Stimulated activated CD8-positive, alpha-beta memory T cell treated with anti-CD3 and anti-CD28 coated beads, Interleukin-15, amount 100 ng/mL, for 1 hour (primary cell): ENCODE results near the gene UNC80.

Experiments used
- DNase-seq: peaks from one replicate; pipeline ENCODE4 v3.0.0-alpha.2; 2020; ENCODE audit warnings: low read depth

The UNC80 gene

DNA sequence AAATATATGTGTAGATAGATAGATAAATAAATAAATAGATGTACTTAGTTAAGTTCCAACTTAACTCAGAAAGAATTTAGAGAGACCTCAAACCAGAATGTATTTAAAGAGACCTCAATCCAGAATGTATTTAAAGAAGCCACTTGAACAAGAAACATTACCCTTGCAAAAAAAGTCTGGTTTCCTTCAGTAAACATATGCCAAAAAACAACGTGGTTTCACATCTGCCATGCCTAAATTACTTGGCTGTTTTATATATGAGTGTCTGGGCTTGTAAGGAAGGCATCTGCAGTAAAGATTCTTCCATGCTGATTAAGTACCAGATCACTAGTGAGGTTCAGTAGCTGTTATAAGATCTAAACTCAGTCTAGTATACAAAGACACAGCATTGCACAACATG is 201.7 kb downstream of the UNC80 start:
- no peak for DNase-seq

DNA sequence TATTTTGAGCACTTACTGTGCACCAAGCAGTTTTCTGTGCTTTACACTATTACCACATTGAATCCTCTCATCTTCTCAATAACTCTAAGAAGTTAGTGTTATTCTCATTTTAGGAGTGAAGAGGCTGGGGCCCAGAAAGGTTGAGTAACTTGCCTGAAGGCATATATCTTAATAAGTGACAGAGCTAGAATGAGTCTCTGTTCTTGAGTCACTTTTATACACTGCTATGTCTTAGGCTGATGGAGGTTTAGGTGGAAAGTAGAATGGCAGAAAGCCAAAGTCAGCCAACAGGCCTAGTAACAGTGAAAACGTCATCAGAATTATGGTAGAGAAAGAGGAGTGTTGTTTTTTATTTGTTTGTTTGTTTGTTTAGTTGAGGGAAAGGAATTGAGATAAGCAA is 202.9 kb downstream of the UNC80 start:
- no peak for DNase-seq

DNA sequence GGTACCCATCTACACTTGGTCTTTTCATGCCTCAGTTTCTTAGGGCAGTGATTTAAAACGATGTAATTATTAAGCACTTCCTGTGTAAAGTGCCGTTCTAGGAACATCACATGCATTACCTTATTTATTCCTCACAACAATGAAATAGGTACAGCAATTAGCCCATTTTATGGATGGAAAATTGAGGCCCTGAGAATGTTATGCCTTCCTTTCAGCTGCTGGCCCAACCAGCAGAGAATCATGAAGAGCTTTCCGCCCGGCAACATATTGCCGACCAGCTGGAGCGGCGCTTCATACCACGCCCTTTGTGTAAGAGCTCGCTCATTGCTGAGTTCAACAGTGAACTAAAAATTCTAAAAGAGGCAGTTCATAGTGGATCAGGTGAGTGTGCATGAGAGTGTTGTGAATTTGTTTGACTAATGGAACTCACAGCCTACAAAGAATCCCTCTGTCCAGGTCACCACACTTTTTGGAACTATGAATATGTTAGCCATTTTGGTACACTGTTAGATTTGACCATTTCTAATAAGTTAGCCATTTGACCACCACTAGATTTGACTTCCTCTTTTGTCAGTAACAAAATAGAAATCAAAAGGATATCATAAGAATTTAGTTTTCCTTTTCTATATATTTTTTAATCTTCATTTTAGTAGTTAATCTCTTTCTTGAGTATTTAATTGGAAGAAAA is 205.2 kb downstream of the UNC80 start:
- no peak for DNase-seq

DNA sequence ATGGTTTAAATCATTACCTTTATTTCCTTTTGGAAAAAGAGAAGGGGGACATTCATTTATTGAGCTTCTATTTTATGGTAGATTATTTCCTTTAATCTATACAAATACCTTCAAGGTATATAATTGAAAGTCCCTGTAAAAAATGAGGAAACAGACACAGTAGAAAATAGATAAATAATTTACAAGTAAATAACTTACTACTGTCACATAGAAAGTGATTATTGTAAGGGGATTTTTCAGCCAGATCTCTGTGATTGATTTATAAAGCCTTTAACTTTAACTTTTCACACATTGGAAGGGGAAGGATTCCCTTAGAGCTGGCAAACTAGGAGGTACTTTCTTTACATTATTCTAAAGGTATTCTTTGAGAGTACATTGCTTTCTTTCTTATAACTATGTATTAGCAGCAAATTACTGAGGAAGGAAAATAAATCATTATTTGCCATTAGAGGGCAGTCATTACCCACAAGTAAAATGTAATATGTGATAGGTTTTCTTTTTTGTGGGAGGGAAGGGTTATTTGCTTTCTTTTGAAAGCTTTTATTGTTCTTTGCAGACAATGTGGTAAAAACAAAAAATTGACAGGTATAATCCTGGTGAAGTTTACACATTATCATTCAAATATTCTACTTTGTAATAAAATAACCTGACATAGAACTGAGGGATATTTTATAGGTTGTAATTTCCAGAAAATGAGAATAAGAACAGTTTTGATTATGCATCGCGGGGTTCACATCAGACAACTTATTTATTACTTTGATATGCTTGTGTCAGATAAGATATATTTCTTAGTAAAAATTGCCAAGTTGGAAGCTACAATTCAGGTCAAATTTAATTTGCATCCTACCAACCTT is 206.0 kb downstream of the UNC80 start:
- DNase-seq: no peak

DNA sequence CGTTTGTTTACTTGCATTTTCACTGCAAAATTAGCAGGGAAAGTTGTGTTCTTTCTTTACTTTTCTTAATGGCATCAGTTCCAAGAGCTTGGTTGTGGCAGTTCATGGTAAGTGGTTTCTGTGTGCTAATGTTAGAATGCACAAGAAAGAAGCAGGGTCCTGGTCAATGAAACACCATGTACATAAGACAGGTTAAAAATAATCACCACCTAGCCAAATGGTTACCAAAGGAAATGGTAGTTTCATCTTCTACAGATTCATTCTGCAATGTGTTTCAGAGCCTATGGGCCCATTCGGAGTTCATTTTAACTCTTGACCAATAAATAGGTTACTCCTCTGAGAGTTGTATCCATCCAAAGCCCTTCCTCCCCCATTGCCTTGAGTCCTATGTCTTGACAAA is 212.7 kb downstream of the UNC80 start:
- no peak for DNase-seq

DNA sequence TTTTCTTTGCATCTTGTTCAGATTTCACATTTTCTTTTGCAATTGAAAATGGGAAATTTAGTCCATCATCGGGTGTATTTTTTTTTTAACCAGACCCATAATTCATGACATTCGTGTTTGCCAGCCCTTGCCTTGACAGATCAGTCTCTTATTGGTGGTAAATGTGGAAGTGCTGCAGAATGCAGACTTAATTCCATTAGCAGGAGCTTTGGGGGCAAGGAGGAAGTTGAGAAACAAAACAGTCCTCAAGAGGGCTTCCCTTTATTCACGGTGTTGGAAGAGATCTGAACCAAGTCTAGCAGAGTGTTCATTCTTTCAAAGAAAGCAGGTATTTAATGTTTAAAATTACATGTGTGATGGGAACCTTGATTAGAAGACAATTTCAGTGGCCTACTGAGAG is 214.2 kb downstream of the UNC80 start:
- no peak for DNase-seq

DNA sequence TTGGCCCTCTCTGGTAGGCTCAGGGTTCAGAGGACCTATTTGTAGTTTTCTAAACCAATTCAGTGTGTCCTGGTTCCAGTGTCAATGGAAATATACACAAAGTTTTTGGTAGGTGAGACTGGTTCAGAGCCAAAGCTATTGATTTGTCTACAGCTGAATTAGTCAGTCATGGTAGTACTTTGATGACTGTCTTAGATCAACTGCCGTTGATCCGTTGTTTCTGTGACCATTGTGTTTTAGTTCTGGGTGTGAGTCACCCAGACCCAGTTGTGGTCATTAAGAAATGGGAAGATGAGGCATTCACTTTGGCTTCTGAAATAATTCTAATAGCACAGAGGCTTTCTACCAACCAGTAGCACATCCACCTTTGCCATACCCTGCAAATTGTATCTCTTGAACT is 214.8 kb downstream of the UNC80 start:
- DNase-seq: no peak

DNA sequence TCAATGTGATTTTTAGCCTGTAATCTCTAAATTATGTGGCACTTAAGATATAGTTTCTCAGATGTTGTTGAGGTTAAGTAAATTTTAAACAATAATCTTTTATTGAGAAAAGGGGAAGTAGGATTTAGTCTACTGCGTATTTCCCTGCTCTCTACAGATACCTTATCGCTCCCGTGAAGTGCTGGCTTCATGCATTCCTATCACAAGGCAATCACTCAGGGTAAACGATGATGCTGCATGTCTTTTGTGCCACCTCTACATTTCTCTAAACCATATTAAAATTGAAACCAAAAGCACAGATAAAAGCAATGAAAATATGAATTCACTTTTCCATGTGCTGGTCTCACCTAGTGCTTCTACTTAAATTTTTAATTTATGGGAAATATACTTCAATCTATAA is 216.4 kb downstream of the UNC80 start:
- no peak for DNase-seq

DNA sequence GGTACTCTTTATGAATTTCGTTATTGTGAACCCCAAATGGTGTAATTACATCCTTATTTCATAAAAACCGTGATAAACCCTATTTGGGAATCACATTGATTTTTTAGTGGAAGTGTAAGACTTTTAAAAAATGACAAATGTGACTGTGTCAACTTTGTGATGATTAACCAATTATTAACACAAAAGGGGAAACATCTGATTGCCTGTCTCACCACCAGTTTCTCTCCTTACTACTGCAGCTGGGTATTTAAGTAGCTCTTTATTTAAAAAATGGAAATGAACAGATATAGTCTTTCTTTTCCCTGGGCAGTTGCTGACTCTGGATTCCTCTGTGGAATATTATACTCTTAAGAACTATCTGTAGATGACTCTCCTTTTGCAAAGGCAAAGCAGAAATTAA is 219.2 kb downstream of the UNC80 start:
- DNase-seq: no peak

DNA sequence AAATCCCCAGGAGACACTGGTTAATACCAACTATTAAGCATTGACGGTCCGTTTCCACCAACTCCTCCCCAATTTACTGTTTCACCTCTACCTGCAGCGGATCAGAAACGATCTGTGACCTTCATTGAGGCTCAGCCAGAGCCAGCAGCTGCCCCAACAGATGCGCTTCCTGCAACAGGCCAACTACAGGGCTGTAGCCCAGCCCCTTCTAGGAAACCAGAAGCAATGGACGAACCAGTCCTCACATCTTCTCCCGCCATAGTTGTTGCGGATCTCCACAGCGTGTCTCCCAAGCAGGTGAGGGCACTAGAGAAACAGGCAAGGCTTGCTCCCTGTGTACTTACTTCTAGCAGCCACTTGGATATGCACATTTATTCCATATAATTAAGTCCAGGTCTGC is 222.3 kb downstream of the UNC80 start:
- DNase-seq: no peak

DNA sequence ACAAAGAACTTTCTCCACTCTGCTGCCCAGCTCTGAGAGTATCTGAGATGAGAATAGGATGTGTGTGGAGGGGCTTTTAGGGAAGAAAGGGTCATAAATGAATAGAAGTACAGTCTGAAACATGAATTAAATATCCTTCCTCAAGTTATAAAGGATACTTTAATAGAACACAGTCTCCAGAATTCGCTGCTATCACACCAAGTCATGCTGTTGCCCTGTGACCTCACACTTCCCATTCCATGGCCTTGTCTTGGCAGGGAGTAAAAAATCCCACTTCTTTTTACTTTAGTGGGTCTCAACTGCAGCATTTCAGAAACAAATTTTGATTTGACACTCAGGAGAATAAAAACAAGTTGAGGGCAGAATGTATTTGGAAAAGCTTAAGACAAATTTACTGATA is 227.0 kb downstream of the UNC80 start:
- DNase-seq: no peak

DNA sequence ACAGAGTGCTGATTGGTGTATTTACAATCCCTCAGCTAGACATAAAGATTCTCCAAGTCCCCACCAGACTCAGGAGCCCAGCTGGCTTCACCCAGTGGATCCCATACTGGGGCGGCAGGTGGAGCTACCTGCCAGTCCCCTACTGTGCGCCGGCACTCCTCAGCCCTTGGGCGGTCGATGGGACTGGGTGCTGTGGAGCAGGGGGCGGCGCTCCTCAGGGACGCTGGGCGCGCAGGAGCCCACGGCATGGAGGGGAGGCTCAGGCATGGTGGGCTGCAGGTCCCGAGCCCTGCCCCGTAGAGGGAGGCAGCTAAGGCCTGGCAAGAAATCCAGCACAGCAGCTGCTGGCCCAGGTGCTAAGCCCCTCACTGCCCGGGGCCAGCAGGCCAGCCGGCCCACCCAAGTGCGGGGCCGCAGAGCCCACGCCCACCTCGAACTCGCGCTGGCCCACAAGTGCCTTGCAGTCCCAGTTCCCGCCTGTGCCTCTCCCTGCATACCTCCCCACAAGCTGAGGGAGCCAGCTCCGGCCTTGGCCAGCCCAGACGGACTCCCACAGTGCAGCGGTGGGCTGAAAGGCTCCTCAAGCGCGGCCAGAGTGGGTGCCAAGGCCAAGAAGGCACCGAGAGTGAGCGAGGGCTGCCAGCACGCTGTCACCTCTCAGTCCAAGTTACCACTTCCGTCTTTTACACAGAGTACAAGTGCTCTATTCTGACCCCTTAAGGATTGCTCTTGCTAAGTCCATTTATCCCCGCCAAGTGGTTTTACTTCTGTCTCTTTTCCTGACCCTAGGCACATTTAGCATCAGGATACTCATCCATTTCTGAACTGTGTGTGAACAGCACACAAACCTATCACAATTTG is 229.1 kb downstream of the UNC80 start:
- DNase-seq: no peak

DNA sequence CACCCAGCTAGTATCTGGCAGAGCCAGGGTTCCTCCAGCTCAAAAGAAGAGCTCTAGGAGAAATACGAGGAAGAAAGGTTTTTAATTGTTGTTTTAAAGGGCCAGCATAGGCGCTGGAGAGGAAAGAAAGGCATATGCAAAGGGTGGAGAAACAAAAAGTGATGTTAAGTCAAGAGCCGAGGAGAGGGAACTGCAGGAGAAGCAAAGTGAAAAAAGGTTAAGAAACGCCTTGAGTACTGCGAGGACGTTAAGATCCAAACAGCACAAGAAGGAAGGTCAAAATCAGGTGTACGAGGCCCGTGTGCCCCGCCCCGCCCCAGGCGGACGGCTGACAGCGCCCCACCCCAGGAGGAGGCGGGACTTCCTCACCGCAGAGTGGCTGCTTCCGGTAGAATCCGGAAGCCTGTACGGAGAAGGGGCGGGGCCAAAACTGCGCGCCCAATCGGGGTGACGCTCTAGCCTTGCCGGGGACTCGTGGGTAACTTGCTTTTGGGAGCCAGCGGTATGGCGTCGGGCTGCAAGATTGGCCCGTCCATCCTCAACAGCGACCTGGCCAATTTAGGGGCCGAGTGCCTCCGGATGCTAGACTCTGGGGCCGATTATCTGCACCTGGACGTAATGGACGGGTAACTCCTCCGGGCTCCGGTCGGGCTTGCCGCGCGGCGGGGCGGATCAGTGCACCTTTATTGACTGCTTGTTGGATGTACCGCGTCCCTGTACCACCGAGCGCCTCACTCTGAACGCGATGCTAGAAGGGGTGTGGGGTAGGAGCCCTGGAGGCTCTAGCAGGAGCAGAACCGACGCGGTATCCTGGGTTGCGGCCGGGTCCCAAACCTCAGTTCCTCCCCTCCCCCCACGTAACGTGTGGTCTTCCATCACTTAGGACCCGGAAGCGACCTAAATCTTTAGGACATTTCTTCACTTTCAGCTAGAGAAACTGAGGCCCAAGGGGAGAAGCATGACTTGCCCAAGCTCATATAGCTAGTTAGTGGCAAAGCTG is 230.8 kb downstream of the UNC80 start, which contains the start of gene RPE:
RPE (plus strand) TSS at position 481 of the 1,000 bp plus-strand sequence; CDS start at position 505, 24 bp downstream.
- peak; percentile 98 for DNase-seq

DNA sequence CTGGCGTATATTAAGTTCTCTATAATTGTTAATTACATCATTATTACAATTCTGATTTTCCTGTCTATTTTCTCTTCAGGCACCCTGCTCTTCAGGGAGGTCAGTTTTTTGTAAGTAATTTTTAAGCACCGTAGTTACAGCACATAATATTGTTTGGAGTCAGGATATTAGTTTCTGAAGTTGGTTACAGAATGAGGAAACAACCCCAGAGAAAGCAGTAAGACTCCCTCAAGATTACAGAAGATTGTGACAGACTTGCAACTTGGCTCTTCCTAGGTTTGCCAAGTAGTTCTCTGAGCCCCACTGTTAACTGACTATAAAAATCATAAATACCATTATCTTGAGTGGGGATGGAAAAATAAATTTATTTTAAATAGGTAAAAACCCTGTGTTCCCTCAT is 231.7 kb downstream of the UNC80 start:
- DNase-seq: no peak

DNA sequence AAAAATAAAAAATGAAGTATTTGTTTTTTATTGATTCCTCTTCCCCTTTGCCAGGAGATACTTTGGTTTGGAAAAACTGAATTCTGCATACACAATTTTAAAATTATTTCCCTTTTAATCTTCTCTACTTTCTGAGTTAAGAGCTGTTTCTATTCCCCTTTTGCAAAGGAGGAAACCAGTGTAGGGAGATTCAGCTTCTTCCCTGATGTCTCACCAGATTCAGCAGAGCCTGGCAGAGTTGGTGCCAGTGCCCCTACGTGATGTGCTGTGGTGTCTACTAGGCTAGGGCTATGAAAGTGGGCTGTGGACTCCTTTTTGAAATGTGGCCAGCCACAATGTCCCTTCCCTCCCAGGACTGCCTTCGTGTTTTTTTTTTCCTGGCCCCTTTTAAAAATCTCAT is 233.2 kb downstream of the UNC80 start:
- no peak for DNase-seq

DNA sequence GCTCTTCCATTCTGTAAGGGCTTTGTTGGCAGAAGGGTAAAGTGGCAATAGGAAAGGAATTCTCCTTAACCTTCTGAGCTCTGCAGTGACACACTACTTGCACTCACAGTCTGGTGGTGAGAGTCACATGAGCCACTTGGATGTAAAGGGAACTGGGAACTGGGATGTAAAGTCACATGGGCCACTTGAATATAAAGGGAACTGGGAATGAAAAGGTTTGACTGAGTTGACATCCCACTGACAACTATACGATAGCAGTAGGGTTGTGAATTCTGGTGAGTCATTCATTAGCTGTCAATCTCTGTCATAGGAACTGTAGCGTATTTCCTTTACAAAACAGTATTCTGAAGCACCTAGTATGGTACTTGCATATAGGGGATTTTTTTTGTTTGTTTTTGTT is 236.3 kb downstream of the UNC80 start:
- DNase-seq: no peak

DNA sequence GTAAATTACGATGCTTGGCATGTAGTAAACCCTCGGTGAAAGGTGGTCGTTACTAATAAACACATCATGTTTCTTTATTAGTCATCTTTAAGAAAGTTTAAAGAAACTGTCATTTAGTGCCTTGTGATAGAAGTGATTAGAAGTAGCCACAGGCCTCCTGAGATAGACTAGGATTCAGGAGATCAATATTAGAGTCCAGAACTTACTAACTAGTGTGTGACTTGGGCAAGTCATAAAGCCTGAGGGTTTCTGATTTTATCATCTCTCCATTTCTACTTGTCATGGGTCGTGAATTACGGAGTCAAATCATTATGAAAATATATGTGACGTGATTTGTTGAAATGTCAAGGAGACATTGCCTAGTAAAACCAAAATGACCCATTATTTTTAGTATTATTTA is 237.5 kb downstream of the UNC80 start:
- no peak for DNase-seq

DNA sequence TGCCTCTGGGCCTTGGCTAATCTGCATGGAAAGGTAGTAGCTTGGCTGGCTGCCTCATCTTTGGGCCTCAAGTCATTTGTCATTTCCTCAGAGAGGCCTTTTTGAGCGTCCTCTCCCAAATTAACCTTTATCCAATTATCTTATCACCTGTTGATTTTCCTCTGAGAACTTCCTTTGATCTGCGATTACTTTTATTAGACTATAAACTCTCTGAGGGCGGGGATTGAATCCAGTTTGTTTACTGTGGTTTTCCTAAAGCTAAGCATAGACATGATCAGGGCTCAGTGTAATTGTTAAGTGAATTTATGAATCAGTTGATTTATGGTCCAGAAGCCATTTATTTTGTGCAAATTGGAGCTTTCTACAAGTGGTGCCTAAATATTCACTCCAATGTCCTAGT is 238.3 kb downstream of the UNC80 start:
- no peak for DNase-seq

DNA sequence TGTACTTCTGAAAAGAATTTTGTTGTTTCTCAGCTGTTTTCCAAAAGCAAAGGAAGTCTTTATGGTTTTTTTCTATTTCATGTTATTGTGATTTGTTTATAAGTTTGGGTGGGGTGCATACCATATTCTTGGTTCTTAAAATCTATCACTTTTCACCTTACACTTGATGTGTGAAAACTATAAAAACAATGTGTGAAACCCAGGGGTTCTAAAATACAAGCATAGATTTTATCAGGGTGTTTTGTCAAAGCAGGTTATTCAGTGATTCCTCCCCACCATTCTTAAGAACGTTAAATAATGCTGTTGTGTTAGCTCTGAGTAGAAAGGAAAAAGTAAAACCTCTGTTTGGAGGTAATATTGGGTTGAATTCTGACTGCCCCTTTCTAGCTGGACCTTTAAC is 248.5 kb downstream of the UNC80 start:
- no peak for DNase-seq

DNA sequence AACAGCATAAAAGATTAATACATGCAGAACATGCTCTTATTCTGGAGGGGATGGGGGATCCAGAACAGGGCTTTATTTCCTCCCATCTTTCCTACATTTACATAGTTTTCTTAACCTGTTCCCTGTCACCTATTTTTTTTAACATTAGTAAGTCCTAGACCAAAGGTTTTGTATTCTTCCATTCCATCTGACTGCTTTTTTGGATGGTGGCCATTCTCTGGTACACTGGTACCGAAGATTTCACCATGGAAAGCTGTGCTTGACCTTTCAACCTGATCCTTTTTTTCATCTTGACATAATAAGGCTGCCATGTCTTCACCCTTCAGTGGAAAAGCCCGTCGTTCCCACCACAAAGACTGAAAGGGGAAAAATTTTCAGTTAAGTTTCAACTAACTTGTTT is 251.2 kb downstream of the UNC80 start:
- no peak for DNase-seq

DNA sequence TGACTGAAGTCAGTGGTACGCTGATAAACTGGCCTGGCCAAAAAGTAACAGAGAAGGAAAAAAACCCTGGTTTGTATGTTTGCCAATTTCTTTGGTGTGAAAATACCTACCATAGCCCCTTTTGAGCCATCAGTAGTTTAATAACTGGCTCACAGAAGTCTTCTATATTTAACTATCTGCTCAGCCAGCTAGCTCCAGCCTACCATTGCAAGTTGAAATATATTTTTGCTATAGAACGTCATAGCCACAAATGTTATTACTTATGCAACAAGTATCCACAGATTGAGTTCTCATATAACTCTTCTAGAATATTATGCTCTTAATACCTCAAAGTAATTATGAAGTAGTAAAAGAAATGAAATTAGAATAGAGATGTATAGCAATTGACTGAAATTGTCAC is 256.0 kb downstream of the UNC80 start:
- DNase-seq: no peak
